H1 (cell line): ENCODE data around the gene CAPN11. TPM values are rescaled to one million over a fixed set of nuclear protein-coding genes. Genes with fewer than 3 reads are reported as not detected.

Source experiments
- CTCF ChIA-PET: fragments of 300-600 bp; sonication (Branson Sonifier 250); formaldehyde crosslinking; loops from one replicate; lab custom pipeline; 2021; ENCODE audit not compliant: partially characterized antibody; lab: Charles Lee
- POLR2A ChIA-PET: fragments of 300-600 bp; sonication (Branson Sonifier 250); formaldehyde crosslinking; loops from one replicate; lab custom pipeline; 2021; ENCODE audit warnings: inconsistent platforms; ENCODE audit not compliant: partially characterized antibody; lab: Charles Lee
- DNase-seq, 2 experiments: peaks; one replicate each; pipeline versions ENCODE4 v3.0.0 to v3.0.0-alpha.2; 2010 to 2022; ENCODE audit warnings: low spot score in 2 of 2, low read depth in 1 of 2, mixed read lengths in 1 of 2
- FAIRE-seq: peaks from 2 replicates; lab custom pipeline; 2011; peaks lifted over from hg19 to GRCh38; lab: Jason Lieb, UNC
- H2AFZ ChIP-seq: 2 replicates; pipeline ENCODE4 v1.8.1; 2012; ENCODE audit warnings: low read length, inconsistent platforms
- H2AK5ac ChIP-seq: 2 replicates; pipeline ENCODE4 v1.6.1; 2013; ENCODE audit warnings: low read depth, low read length
- H2BK120ac ChIP-seq: replicated peaks from 2 replicates; pipeline ENCODE3; 2013; ENCODE audit warnings: low read depth, low read length, inconsistent platforms
- H2BK12ac ChIP-seq: 2 replicates; pipeline ENCODE4 v1.6.1; 2013; ENCODE audit warnings: low read depth, low read length
- H2BK15ac ChIP-seq: 2 replicates; pipeline ENCODE4 v1.6.1; 2013; ENCODE audit warnings: low read length
- H2BK20ac ChIP-seq: 2 replicates; pipeline ENCODE4 v1.6.1; 2013; ENCODE audit warnings: low read length
- H2BK5ac ChIP-seq: 2 replicates; pipeline ENCODE4 v1.6.1; 2013; ENCODE audit warnings: low read depth, low read length
- H3K14ac ChIP-seq: 2 replicates; pipeline ENCODE4 v1.6.1; 2013; ENCODE audit warnings: inconsistent platforms; ENCODE audit not compliant: insufficient read length
- H3K18ac ChIP-seq: 2 replicates; pipeline ENCODE4 v1.6.1; 2013; ENCODE audit warnings: low read length; ENCODE audit errors: extremely low read depth
- H3K23ac ChIP-seq: 2 replicates; pipeline ENCODE4 v1.6.1; 2013; ENCODE audit warnings: inconsistent platforms; ENCODE audit not compliant: insufficient read length
- H3K23me2 ChIP-seq: 2 replicates; pipeline ENCODE4 v1.6.1; 2013; ENCODE audit warnings: low read depth, low read length
- H3K27ac ChIP-seq: 2 replicates; pipeline ENCODE4 v1.6.1; 2011; ENCODE audit warnings: low read depth, low read length, inconsistent platforms
- H3K27me3 ChIP-seq, 4 experiments: replicated peaks in 1 of 4; 1 replicate in 1 of 4; 2 replicates in 3 of 4; pipeline versions ENCODE4 v1.6.1 to v1.8.1; 2011 to 2013; ENCODE audit warnings: low read length in 3 of 4, mild to moderate bottlenecking in 3 of 4, inconsistent platforms in 2 of 4, mixed read lengths in 2 of 4, moderate library complexity in 1 of 4; ENCODE audit not compliant: control insufficient read depth in 3 of 4, insufficient read depth in 3 of 4; ENCODE audit errors: extremely low read depth in 1 of 4
- H3K36me3 ChIP-seq, 4 experiments: 2 replicates each; pipeline versions ENCODE4 v1.6.1 to v1.8.1; 2011 to 2013; ENCODE audit warnings: mild to moderate bottlenecking in 4 of 4, low read length in 3 of 4, moderate library complexity in 2 of 4, control low read depth in 1 of 4, inconsistent platforms in 1 of 4; ENCODE audit not compliant: insufficient read depth in 4 of 4, control insufficient read depth in 2 of 4
- H3K4ac ChIP-seq: replicated peaks from 2 replicates; pipeline ENCODE3; 2013; ENCODE audit warnings: low read length, low read depth, mixed read lengths, inconsistent platforms; ENCODE audit not compliant: insufficient read length
- H3K4me1 ChIP-seq, 4 experiments: replicated peaks in 1 of 4; 1 replicate in 1 of 4; 2 replicates in 3 of 4; pipeline versions ENCODE4 v1.6.1 to v1.8.1; 2011 to 2013; ENCODE audit warnings: low read length in 3 of 4, inconsistent platforms in 2 of 4, mixed read lengths in 1 of 4; ENCODE audit not compliant: insufficient read depth in 4 of 4, control insufficient read depth in 3 of 4
- H3K4me2 ChIP-seq, 2 experiments: 2 replicates each; pipeline versions ENCODE4 v1.6.1 to v1.8.1; 2011 to 2013; ENCODE audit warnings: low read depth in 2 of 2, low read length in 2 of 2, control low read depth in 1 of 2, inconsistent platforms in 1 of 2, mild to moderate bottlenecking in 1 of 2; ENCODE audit not compliant: insufficient read depth in 1 of 2
- H3K4me3 ChIP-seq, 4 experiments: fragments of 200-600, 300-600 bp in 1 of 4; sonication (generic), shearing (Covaris generic), sonication (Bioruptor Twin) in 1 of 4; 2 replicates each; pipeline versions ENCODE4 v1.5.1 to v1.8.1; 2011 to 2016; ENCODE audit warnings: low read length in 4 of 4, low read depth in 3 of 4, control low read depth in 2 of 4, inconsistent platforms in 2 of 4, mild to moderate bottlenecking in 2 of 4, mixed read lengths in 1 of 4, moderate library complexity in 1 of 4; ENCODE audit not compliant: insufficient read depth in 2 of 4; ENCODE audit errors: extremely low read depth in 1 of 4
- H3K56ac ChIP-seq: replicated peaks from 2 replicates; pipeline ENCODE3; 2013; ENCODE audit warnings: low read depth, mild to moderate bottlenecking, mixed read lengths, low read length, inconsistent platforms; ENCODE audit not compliant: insufficient read length
- H3K79me1 ChIP-seq: 2 replicates; pipeline ENCODE4 v1.6.1; 2013; ENCODE audit warnings: low read depth, low read length, control low read depth
- H3K79me2 ChIP-seq, 2 experiments: 2 replicates each; pipeline versions ENCODE4 v1.6.1 to v1.8.1; 2012 to 2013; ENCODE audit warnings: low read length in 2 of 2, mild to moderate bottlenecking in 2 of 2, inconsistent platforms in 1 of 2; ENCODE audit not compliant: insufficient read depth in 2 of 2, control insufficient read depth in 1 of 2
- H3K9ac ChIP-seq, 4 experiments: replicated peaks in 1 of 4; 1 replicate in 1 of 4; 2 replicates in 3 of 4; pipeline versions ENCODE4 v1.6.1 to v1.8.1; 2011 to 2013; ENCODE audit warnings: low read depth in 3 of 4, low read length in 3 of 4, control low read depth in 2 of 4, mild to moderate bottlenecking in 2 of 4, moderate library complexity in 2 of 4, inconsistent platforms in 1 of 4; ENCODE audit errors: extremely low read depth in 1 of 4
- H3K9me3 ChIP-seq, 2 experiments: 2 replicates each; pipeline versions ENCODE4 v1.6.1 to v1.8.1; 2012 to 2013; ENCODE audit warnings: mild to moderate bottlenecking in 2 of 2, moderate library complexity in 2 of 2, control low read depth in 1 of 2, inconsistent platforms in 1 of 2, low read depth in 1 of 2, low read length in 1 of 2, mixed read lengths in 1 of 2; ENCODE audit not compliant: insufficient read depth in 2 of 2
- H4K20me1 ChIP-seq, 2 experiments: replicated peaks in 1 of 2; 2 replicates each; pipeline versions ENCODE3 to v1.8.1; 2011 to 2013; ENCODE audit warnings: inconsistent platforms in 2 of 2, low read length in 2 of 2, mild to moderate bottlenecking in 1 of 2; ENCODE audit not compliant: insufficient read depth in 2 of 2, control insufficient read depth in 1 of 2
- H4K5ac ChIP-seq: 2 replicates; pipeline ENCODE4 v1.6.1; 2013; ENCODE audit warnings: low read length, low read depth, mixed read lengths, inconsistent platforms; ENCODE audit not compliant: insufficient read length
- H4K8ac ChIP-seq: 2 replicates; pipeline ENCODE4 v1.8.0; 2013; ENCODE audit warnings: mild to moderate bottlenecking, moderate library complexity, low read length, inconsistent platforms; ENCODE audit not compliant: insufficient read depth; ENCODE audit errors: extremely low read depth
- H4K91ac ChIP-seq: replicated peaks from 2 replicates; pipeline ENCODE3; 2013; ENCODE audit warnings: low read length, mixed read lengths, inconsistent platforms; ENCODE audit not compliant: insufficient read length
- WGBS, 2 experiments: shearing (Covaris generic) in 1 of 2; methylation state at CpG; one replicate each; pipeline versions ENCODE4 v1.1.6 to v1.1.7; 2013 to 2015; ENCODE audit warnings: low lambda C conversion rate in 2 of 2, mixed read lengths in 2 of 2, inconsistent platforms in 1 of 2, low coverage in 1 of 2, missing lambda C conversion rate in 1 of 2; ENCODE audit not compliant: insufficient replicate concordance in 2 of 2, insufficient coverage in 1 of 2, insufficient read length in 1 of 2; ENCODE audit errors: extremely low coverage in 1 of 2, missing lambda C conversion rate in 1 of 2; 5-methylcytosine and 5-hydroxymethylcytosine counted together
- polyA plus RNA-seq, 7 experiments: library from polyadenylated mRNA; depleted of rRNA in 3 of 7; stranded (reverse) in 5 of 7; unstranded in 2 of 7; fragments of >200 nt in 5 of 7; fragments of 200-250 nt in 2 of 7; gene quantifications; 1 replicate in 5 of 7; 2 replicates in 1 of 7; 4 replicates in 1 of 7; pipeline versions ENCODE4 v1.2.1 to v1.2.3, GENCODE V29; 2011 to 2013; ENCODE audit warnings: missing spikeins in 2 of 7, mixed read lengths in 2 of 7
- total RNA-seq: library from RNA; stranded (reverse); fragmentation: NEBNext Ultra II Directional; extraction: Animal tissue kit (Norgen Biotek cat#: 25700); gene quantifications from 2 replicates; pipeline ENCODE4 v1.2.1, GENCODE V29; 2021

CAPN11 gene
- total and polyA plus RNA-seq, 2 of the 8 experiments (the other 6 are each of a cell fraction or from before 2014, with no cell fraction given): 0.95 to 0.97 TPM

DNA sequence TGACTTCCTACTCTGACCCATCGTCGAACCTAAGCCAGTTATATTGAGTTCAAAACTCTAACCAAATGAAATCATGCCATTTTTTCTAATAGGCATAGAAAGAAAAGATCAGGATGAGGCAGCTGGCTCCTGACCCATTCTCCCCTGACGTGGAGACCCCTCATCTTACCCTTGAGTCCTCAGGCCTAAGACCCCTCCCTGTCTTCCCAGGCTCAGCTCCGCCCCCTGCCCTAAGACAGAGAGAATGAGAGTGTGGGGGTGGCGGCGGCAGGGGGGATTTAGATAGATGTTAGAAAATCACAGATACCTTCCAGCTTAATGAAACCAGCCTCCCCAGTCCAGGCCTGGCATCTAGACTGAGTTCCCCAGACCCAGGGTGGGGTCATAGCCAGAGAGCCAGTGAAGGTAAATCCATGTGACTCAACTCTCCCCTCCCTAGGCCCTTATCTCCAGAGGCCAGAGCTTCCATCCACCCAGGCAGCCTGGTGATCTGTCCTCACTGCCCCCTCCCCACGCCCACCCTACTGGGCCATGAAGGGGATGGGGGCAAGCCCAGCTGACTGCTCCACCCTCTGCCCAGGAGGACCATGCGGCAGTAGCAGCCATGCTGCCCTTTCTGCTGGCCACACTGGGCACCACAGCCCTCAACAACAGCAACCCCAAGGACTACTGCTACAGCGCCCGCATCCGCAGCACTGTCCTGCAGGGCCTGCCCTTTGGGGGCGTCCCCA, 24.5 kb upstream of the CAPN11 start:
- H4K91ac ChIP-seq: no peak overlapping the region
- H3K27me3 ChIP-seq: no peaks in the 10 kb centered on the region
- H3K18ac ChIP-seq: no peak overlapping the region
- no peak overlapping the region for H2BK120ac ChIP-seq
- H3K79me1 ChIP-seq: peaks cover 4% of the 10 kb centered on the region; the same call in 1 of the 2 replicates
- H2AK5ac ChIP-seq: no peak overlapping the region
- peaks cover 7 to 20% (median 14%) of the 10 kb centered on the region in 4 experiments for H3K4me1 ChIP-seq
- no peak for FAIRE-seq
- H3K27ac ChIP-seq: no peak overlapping the region
- no peak for DNase-seq
- H2AFZ ChIP-seq: no peak overlapping the region
- no peaks in the 10 kb centered on the region for H3K23me2 ChIP-seq
- peak overlapping the region in 1 of 4 experiments; percentile 30; a peak in 1 of 8 replicates for H3K4me3 ChIP-seq
- H3K9me3 ChIP-seq: no peaks in the 10 kb centered on the region
- H3K14ac ChIP-seq: no peak overlapping the region
- peaks cover 0 to 12% of the 10 kb centered on the region in 2 experiments; a peak in 2 of 4 replicates for H3K79me2 ChIP-seq
- no peak overlapping the region for H2BK12ac ChIP-seq
- no peak overlapping the region for H2BK20ac ChIP-seq
- ChIA-PET POLR2A (interaction anchor here (0.7 to 2.0 kb wide), 8 partner anchors 10 to 117 kb away, joined by 3 to 6 read pairs (median 4); no protein-coding TSS in a partner anchor), CTCF (interaction anchor here (0.6 to 11.1 kb wide), 18 partner anchors 10 to 165 kb away, joined by 3 to 128 read pairs (median 4); partner anchors contain the start of genes CAPN11 and SLC29A1)
- WGBS, 2 experiments: 90% methylated on average over 12 of the region's 12 CpGs; no CpG with 5 or more reads in 1 of the 2 experiments
- 0 out of 4 replicates have a peak overlapping the region, but pooled peaks of 1 of the 2 experiments have one; percentile 3 for H3K4me2 ChIP-seq
- no peak overlapping the region for H4K8ac ChIP-seq
- no peak overlapping the region for H4K5ac ChIP-seq
- H3K9ac ChIP-seq: no peak overlapping the region
- no peak overlapping the region for H3K56ac ChIP-seq
- no peak overlapping the region for H2BK5ac ChIP-seq
- H2BK15ac ChIP-seq: no peak overlapping the region
- peaks cover 0 to 5% (median 3%) of the 10 kb centered on the region in 4 experiments; a peak in 4 of 8 replicates for H3K36me3 ChIP-seq
- H3K23ac ChIP-seq: no peak overlapping the region
- peaks cover 10 to 15% of the 10 kb centered on the region in 2 experiments for H4K20me1 ChIP-seq
- H3K4ac ChIP-seq: no peak overlapping the region
